Stimulated activated CD4-positive, alpha-beta T cell treated with anti-CD3 and anti-CD28 coated beads, Interleukin-4, amount 100 ng/mL, for 1 hour (primary cell): Measurements from ENCODE around the gene HNRNPC.
"Not testable (repeated sequence)": the region's sequence is repeated elsewhere in the genome, so short reads cannot be mapped to it uniquely, and the experiment has no call there.

Experiments used
- DNase-seq: peaks from one replicate; pipeline ENCODE4 v3.0.0-alpha.2; 2020

The HNRNPC gene

DNA sequence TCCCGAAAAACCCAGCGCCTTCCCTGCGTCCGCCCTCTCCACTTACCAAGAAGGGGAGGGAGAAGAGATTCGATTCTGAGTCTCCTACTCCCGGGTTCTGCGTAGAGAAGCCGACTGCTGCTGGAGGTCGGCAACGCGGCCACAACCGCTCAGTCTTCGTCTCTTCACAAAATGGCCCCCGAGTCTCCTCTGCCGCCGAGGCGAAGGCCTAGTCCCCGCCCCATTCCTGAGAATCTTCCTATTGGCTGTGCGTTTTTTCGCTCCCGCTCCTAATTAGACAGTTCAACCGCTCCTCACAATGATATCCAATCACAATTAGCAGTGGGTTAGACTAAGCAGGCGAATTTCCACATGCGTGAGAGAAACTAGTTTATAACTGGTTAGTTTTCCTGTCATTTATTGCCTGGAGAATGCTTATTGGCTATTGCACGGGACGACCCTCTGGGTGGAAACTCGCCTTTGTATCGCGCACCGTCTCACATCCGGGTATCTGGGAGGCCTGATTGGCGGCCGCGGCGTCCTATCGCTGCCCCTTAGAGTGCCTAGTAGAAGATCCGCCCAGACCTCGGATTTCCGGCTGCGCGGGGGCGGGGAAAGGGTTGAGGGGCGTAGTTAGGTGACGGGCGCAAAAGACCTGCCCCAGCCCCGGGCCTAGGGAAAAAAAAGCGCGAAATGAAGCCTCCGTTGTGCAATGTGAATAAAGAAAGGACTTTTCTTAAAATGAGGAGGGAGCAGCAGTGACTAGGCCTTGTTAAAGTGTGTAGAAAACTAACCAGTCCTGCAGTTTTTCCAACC lies at the start of gene HNRNPC:
Gene HNRNPC (minus strand): TSS at position 191 of the 795 bp plus-strand sequence. CDS start 35,249 bp downstream, outside the sequence.
- DNase-seq = peak; percentile 100

DNA sequence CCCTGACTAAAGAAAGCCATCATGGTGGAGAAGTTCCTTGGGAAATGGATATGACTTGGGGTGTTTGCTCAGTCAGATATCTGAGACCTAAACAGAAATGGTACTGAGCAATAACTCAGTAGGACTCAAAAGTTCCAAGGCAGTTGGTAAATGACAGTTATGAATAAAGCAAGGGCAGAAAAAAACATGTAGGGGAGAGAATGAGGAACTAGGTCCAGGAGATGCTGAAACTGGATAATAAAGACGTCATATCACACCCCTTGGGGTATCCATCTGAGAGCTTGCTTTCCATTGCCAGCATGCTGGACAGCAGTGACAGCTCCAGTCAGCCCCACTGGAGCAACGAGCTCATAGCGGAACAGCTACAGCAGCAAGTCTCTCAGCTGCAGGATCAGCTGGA lies 48.2 kb upstream of the HNRNPC start:
- no peak for DNase-seq

DNA sequence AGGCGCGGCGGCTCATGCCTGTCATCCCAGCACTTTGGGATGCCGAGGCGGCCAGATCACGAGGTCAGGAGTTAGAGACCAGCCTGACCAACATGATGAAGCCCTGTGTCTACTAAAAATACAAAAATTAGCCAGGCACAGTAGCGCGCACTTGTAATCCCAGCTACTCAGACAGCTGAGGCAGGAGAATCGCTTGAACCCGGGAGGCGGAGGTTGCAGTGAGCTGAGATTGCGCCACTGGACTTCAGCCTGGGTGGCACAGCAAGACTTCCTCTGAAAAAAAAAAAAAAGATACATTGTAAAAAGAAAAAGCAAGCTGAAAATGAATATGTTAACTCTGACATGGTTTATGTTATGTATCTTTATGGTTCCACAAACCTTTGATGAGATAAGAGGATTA lies 44.3 kb upstream of the HNRNPC start:
- DNase-seq = no peak

DNA sequence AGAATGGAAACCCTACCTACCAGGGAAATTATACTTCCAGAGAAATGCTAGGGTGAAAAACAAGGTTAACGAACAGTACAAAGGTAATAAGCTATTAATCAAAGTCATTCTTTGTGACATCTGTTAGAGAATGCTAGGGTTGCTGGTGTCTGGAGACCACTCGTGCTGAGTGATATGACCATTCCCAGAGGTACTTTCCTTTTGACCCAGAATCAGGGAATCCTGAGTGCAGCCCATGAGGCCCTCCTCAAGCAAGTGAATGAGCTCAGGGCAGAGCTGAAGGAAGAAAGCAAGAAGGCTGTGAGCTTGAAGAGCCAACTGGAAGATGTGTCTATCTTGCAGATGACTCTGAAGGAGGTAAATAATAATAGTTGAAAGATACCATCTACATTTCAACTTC lies 42.4 kb upstream of the HNRNPC start:
- no peak for DNase-seq

DNA sequence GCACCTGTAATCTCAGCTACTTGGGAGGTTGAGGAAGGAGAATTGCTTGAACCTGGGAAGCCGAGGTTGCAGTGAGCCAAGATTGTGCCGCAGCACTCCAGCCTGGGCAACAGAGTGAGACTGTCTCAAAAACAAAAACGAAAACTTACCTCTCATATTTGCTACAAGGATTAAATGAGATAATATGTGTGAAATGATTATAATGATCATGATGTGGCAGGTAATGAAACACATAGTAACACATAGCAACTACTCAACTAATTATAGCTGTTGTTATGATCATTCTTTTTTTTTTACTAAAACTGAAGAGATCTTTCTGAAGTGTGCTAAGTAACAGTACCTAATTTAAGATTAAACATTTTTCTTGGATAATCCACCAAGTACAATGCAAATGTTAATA lies 40.7 kb upstream of the HNRNPC start:
- DNase-seq = no peak

DNA sequence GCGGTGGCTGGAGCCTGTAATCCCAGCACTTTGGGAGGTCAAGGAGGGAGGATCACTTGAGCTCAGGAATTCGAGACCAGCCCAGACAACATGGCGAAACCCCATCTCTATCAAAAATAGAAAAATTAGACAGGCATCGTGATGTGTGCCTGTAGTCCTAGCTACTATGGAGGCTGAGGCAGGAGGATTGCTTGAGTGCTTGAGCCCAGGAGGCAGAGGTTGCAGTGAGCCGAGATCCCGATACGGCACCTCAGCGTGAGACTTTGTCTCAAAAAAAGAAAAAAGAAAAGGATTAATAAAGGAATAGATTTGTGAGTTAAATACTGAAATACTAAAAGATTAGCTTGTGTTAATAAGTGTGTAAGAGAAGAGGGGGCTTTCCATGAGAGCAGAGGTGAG lies 40.0 kb upstream of the HNRNPC start:
- DNase-seq = no peak

DNA sequence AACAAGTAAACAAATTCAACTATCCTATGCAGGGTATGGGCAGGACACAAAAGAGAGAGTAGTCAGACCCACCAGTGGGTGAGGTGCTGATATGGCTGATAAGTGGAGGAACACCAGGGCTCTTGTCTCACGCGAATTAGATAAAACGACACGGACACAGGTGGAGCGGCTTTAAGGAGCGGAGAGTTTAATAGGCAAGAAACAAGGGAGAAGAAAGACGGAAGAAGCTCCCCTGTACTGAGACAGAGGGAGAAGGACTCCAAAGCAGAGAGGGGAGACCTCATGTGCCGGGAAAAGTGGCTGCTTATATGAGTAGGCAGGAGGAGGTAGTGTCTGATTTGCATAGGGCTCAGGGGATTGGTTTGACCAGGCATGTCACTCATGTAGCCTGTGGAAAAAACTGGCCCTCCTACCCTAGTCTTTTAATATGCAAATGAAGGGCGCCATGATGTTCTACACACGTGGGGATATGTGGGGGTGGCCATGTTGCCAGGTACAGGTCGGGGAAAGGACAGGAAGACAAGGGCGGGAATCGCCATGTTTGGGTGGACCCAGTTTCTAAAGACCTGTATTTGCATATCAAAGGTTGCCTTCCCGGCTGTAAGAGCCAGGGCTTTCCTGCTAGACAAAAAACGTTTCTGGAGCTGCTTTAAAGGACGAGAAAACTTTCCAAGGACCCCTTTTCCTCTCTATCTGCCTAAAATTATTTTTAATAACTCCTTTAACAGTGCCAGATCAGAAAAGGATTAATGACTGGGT lies 39.4 kb upstream of the HNRNPC start:
- DNase-seq = peak; percentile 67

DNA sequence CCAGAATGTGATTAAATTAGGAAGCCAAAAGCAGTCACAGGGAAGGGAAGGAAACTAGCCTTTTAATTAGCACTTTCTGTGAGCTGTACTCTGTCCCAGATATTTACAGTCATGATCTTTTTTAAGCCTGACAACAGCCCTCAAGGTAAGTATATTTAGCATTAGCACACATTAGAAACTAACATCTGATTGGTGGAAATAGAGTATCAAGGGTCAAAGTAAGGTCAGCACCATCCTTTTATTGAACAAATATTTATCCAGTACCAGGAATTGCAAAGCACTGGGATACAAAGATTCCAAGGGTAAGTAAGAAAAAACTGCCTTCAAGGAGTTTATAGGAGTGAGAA lies 38.9 kb upstream of the HNRNPC start:
- no peak for DNase-seq

DNA sequence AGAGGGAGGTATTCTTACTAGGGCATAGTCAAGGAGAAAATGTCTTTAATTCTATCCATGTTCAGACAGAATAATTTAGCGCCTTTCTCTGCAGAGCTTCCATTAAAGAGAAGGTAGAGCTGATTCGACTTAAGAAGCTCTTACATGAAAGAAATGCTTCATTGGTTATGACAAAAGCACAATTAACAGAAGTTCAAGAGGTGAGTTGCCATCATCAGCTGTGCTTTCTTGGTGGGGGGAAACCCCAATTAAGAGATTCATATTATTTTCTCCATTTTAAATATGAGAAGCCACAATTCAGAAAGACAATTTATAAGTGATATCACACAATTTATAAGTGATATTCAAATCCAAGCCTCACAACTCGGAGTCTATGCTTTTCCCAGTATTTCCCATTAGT lies 38.4 kb upstream of the HNRNPC start:
- no peak for DNase-seq

DNA sequence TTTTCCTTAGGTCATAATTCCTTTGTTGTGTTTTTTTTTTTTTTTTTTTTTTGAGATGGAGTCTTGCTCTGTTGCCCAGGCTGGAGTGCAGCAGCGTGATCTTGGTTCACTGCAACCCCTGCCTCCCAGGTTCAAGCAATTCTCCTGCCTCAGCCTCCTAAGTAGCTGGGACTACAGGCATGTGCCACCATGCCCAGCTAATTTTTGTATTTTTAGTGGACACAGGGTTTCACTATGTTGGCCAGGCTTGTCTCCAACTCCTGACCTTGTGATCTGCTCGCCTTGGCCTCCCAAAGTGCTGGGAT lies 33.5 kb upstream of the HNRNPC start:
- not testable (repeated sequence) for DNase-seq

DNA sequence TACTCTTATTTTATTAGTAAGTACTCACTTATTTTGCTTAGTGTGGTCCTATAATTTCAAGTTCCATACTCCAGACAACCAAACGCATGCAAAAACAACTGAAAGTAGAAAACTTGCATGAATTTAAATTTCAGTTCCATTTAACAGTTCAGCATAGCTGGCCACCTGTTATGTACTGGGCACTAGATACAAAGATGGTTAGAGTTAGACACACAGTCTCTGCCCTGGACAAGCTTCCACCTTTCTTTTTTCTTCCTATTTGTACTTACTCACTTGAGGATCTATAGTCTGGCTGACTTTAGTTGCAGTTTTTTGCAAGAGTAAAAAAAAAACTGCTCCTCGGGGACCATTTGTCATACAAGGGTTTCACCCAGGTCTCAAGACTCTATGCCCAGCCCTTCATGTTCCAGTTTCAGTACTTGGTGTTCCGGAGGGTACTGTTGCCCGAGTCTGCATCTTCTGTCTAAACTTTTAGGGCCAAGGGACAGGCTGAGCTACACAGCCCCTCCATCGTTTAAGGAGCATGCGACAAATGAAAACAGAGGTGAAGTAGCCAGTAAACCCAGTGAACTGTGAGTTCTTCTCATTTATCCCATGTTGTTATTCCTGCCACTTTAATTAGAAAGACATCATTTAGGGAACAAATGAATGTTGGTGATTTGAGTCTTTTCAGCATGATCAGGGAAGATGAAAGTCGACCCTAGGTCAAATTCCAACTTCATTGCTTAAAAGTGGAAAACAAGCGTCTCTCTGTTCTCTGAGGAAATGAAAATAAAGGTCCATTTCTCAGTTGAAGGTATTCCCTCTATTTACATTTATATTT lies 33.0 kb upstream of the HNRNPC start:
- no peak for DNase-seq

DNA sequence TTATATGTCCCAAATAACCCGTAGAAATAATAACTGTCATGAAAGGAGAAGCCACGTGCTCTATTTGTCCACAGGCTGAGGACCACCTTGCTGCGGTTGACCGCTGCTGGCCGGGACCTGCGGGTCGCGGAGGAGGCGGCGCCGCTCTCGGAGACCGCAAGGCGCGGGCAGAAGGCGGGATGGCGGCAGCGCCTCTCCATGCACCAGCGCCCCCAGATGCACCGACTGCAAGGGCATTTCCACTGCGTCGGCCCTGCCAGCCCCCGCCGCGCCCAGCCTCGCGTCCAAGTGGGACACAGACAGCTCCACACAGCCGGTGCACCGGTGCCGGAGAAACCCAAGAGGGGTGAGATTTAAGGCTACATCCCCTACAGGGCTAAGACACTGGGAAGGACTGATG lies 31.6 kb upstream of the HNRNPC start:
- DNase-seq = peak; percentile 30

DNA sequence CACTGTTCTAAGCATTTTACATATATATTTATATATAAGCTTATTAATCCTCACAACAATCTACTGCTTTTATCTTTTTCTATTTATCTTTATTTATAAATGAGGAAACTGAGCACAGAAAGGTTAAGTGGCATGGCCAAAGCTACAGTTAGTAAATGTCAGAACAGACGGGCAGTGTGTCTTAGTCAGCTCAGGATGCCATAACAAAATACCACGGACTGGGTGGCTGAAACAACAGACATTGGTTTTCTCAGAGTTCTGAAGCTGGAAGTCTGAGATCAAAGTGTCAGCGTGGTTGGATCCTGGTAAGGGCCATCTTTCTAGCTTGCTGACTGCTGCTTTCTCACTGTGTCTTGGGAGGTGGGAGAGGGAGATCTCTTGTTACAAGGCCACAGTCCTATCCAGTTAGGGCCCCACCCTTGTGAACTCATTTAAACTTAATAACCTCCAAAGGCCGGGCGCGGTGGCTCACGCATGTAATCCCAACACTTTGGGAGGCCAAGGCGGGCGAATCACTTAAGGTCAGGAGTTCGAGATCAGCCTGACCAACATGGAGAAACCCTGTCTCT lies 30.4 kb upstream of the HNRNPC start:
- DNase-seq = no peak

DNA sequence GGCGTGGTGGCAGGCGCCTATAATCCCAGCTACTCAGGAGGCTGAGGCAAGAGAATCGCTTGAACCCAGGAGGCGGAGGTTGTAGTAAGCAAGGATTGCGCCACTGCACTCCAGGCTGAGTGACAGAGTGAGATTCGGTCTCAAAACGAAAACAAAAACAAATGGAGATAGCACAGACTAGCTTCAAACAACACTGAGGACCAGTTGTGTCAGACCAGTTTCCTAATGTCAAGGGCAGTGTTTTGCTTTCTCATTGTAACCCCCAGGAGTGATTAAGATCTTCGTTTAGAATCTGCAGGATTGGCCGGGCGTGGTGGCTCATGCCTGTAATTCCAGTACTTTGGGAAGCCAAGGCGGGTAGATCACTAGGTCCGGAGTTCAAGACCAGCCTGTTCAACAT lies 29.1 kb upstream of the HNRNPC start:
- no peak for DNase-seq

DNA sequence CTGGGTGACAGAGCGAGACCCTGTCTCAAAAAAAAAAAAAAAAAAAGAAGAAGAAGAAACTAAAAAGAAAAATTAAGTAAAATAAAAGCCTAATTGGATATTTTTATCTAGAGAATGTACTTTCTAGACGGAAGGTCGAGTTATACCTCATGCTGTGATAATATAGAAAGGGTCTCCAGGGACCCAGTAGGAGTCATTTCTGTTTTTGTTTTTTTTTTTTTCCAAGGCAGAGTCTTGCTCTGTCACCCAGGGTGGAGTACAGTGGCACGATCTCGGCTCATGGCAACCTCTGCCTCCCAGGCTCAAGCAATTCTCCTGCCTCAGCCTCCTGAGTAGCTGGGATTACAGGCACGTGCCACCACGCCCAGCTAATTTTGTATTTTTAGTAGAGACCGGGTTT lies 24.8 kb upstream of the HNRNPC start:
- DNase-seq = not testable (repeated sequence)

DNA sequence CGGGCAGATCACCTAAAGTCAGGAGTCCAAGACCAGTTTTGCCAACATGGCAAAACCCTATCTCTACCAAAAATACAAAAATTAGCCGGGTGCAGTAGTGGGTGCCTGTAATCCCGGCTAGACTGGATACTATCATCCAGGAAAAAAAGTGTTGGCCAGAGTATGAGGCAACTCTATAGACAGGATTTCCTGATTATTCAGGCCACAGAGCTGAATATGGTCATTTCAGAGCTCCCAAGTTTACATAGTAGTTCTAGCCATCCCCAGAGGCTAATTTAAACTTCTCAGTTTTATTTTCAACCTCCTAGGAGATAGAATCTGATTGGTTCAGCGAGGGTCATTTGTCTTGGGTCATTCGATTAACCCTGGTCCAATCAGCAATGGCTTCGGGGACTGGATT lies 17.9 kb upstream of the HNRNPC start:
- DNase-seq = no peak

DNA sequence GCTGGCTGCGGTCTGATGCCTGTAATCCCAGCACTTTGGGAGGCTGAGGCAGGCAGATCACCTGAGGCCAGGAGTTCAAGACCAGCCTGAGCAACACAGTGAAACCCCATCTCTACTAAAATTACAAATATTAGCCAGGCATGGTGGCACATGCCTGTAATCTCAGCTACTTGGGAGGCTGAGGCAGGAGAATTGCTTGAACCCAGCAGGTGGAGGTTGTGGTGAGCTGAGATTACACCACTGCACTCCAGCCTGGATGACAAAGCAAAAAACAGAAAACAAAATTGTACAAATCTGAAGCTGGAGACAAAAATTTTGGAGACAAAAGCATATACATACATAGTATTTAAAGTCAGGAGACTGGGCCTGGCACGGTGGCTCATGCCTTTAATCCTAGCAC lies 17.3 kb upstream of the HNRNPC start:
- DNase-seq = not testable (repeated sequence)

DNA sequence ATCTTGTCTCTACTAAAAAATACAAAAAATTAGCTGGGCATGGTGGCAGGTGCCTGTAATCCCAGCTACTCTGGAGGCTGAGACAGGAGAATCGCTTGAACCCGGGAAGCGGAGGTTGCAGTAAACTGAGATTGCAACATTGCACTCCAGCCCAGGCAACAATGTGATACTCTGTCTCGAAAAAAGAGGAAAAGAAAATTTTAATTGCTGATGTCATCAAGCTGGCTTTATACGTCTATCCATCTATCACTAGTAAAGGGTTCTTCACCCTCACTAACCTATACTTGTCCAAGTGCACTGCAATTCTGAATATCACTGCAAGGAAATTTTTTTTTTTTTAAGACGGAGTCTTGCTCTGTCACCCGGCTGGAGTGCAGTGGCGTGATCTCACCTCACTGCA lies 12.7 kb upstream of the HNRNPC start:
- not testable (repeated sequence) for DNase-seq

DNA sequence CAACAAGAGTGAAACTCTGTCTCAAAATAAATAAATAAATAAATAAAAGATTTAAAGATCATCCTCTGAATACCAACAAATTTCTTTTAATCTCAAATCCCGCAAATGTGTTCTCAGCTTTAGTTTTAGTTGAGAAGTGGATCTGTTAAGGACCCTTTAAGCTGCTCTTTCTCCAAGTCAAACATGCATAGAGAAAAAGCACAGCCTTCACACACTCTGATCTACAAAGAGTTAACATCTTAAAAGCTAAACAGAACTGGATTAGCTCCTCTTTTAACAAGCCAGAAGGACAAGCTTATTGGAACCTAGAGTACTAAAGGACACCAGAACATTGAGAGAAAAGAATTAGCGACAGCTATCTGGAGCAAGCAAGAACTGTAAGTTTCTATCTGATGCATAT lies 10.5 kb upstream of the HNRNPC start, which contains the start of gene RPGRIP1:
Gene RPGRIP1 (plus strand): TSS at position 301 of the 400 bp plus-strand sequence. CDS start 7,894 bp downstream, outside the sequence.
- DNase-seq = no peak

DNA sequence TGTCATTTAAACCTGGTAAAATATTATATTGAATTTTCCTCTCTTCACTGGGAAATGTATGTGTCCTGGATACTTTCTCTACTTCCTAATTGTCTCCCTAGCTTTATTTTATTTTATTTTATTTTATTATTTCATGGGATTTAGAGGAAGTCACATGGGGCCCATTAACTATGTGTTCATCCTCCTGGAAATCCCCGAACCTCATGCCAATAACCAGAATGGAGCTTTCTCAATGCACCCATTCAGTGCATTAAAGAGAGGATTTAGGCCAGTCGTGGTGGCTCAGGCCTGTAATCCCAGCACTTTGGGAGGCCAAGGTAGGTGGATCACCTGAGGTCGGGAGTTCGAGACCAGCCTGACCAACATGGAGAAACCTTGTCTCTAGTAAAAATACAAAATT lies 9.4 kb upstream of the HNRNPC start:
- DNase-seq = no peak

DNA sequence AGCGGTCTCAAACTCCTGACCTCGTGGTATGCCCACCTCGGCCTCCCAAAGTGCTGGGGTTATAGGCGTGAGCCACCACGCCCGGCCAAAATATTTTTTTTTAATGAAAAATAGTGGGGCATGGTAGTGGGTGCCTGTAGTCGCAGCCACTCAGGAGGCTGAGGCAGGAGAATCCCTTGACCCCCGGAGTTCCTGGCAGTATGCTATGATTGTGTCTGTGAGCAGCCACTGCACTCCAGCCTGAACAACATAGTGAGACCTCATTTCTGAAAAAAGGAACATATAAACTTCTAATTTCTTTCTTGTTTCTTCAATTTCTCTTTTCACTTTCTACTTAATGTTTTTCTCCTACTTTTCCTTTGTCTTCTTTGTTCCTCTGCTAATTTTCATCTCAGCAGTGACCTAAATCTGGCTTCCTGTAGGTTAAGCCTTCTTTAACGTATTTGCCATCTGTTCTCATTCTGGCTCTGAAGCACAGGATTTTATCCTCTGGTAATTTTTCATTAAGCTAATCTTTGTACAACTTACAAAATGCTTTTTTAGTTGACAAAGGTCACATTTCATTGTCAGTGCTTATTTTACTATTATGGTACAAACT lies 6.1 kb upstream of the HNRNPC start:
- no peak for DNase-seq

DNA sequence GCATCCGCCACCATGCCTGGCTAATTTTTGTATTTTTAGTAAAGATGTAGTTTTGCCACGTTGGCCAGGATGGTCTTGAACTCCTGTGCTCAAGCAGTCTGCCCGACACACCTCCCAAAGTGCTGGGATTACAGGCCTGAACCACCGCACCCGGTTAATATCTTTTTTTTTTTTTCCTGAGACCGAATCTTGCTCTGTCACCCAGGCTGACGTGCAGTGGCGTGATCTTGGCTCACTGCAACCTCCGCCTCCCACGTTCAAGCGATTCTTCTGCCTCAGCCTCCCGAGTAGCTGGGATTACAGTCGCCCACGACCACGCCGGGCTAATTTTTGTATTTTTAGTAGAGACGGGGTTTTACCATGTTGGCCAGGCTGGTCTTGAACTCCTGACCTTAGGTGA lies 3.4 kb upstream of the HNRNPC start:
- DNase-seq = not testable (repeated sequence)
